Breast epithelium (tissue), 4 donors: Measurements from ENCODE around the gene SQSTM1. TPM values are rescaled to one million over a fixed set of nuclear protein-coding genes. Genes with fewer than 3 reads are reported as not detected.

Source experiments
- DNase-seq, 2 donors: peaks; one replicate each; pipeline ENCODE4 v3.0.0-alpha.2; 2019; ENCODE audit warnings: low spot score in 2 of 2
- H3K27ac ChIP-seq, 2 donors: fragments of 200-600 bp; sonication (generic) in 1 of 2; one replicate each; pipeline ENCODE4 v1.5.1; 2016 to 2019; ENCODE audit warnings: mild to moderate bottlenecking in 1 of 2
- H3K27me3 ChIP-seq, 2 donors: fragments of 200-600 bp; sonication (generic) in 1 of 2; one replicate each; pipeline versions ENCODE4 v1.5.1 to v1.6.0; 2017 to 2019; ENCODE audit warnings: control low read depth in 1 of 2, mild to moderate bottlenecking in 1 of 2
- H3K36me3 ChIP-seq: fragments of 200-600 bp; one replicate; pipeline ENCODE4 v1.5.1; 2019
- H3K4me1 ChIP-seq, 2 donors: fragments of 200-600 bp; sonication (generic); one replicate each; pipeline ENCODE4 v1.5.1; 2016 to 2019; ENCODE audit warnings: control low read depth in 1 of 2
- H3K4me3 ChIP-seq, 3 donors: fragments of 200-600 bp; sonication (generic); 1 replicate in 2 of 3; 2 replicates in 1 of 3; pipeline ENCODE4 v1.5.1; 2016 to 2019; ENCODE audit warnings: mild to moderate bottlenecking in 3 of 3, moderate library complexity in 2 of 3
- H3K9me3 ChIP-seq, 2 donors: fragments of 200-600 bp; sonication (generic) in 1 of 2; one replicate each; pipeline ENCODE4 v1.5.1; 2016 to 2019; ENCODE audit warnings: control low read depth in 1 of 2
- POLR2A ChIP-seq: fragments of 450-650 bp; IDR thresholded peaks from one replicate; pipeline ENCODE4 v1.6.1; 2016; ENCODE audit warnings: antibody characterized with exemption, mild to moderate bottlenecking, moderate library complexity
- POLR2AphosphoS5 ChIP-seq, 3 donors: sonication (generic); formaldehyde crosslinking; IDR thresholded peaks; one replicate each; pipeline ENCODE4 v1.6.1; 2017; ENCODE audit warnings: antibody characterized with exemption in 3 of 3
- intact Hi-C: fragments of 100-400 bp; cut with DNase I; formaldehyde crosslinking; loops from one replicate; pipeline ENCODE4 v1.15.1; 2023; ENCODE audit warnings: low total_unique reads
- total RNA-seq, 3 donors: library from RNA; depleted of rRNA; stranded (reverse); fragments of >200 nt; gene quantifications; one replicate each; pipeline ENCODE4 v1.1.0, GENCODE V29; 2016
- TF ChIP-seq, protein P1 (sequence below), 3 donors: fragments of 450-650 bp; IDR thresholded peaks; one replicate each; pipeline ENCODE4 v1.5.1; 2016 to 2017; ENCODE audit warnings: antibody characterized with exemption in 3 of 3, mild to moderate bottlenecking in 3 of 3, moderate library complexity in 3 of 3

Gene SQSTM1
- total RNA-seq, 3 donors from 2014 or later = 407 to 695 (median 462) TPM

DNA sequence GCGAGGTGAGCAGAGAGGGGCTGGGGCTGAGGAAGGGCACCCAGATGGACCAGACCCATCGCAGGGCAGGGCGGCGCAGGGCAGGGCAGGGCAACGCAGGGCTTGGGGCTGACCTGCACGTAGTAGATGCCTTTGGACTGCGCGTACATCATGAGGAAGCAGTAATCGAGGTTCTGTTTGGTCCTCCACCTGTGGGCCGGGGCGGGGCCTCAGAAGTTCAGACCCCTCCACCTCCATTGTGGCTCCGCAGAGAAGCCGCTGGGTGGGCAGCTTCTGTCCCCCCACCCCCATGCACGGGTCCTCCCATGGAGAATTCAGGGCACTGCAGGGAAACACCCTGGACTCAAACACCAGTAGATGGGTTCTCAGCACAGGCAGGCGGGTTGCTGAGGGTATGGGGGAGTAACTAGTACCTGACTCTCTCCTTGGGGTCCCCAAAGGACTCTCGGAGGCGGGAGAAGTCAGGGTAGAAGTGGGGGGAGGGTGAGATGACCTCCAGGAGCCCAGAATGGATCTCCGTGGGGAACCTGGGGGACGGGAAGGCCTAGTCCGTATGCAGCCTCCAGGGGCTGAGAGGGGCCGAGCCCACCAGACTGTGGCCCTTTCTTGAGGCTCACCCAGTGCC is 20.5 kb upstream of the SQSTM1 start:
- no peaks in the 10 kb centered on the region for H3K9me3 ChIP-seq
- no peak for DNase-seq
- H3K27ac ChIP-seq = no peak overlapping the region
- intact Hi-C loops = loop anchor here (5.0 kb wide), 1 partner anchor 473 kb away; no protein-coding TSS in a partner anchor
- H3K4me1 ChIP-seq = peaks cover 7 to 31% of the 10 kb centered on the region in 2 donors
- H3K27me3 ChIP-seq = no peaks in the 10 kb centered on the region
- no peak overlapping the region for H3K4me3 ChIP-seq
- H3K36me3 ChIP-seq = peaks cover 10% of the 10 kb centered on the region
- TF ChIP-seq POLR2AphosphoS5 (IDR thresholded peaks at IDR 0.05) = no peak
- TF ChIP-seq, protein P1, sequence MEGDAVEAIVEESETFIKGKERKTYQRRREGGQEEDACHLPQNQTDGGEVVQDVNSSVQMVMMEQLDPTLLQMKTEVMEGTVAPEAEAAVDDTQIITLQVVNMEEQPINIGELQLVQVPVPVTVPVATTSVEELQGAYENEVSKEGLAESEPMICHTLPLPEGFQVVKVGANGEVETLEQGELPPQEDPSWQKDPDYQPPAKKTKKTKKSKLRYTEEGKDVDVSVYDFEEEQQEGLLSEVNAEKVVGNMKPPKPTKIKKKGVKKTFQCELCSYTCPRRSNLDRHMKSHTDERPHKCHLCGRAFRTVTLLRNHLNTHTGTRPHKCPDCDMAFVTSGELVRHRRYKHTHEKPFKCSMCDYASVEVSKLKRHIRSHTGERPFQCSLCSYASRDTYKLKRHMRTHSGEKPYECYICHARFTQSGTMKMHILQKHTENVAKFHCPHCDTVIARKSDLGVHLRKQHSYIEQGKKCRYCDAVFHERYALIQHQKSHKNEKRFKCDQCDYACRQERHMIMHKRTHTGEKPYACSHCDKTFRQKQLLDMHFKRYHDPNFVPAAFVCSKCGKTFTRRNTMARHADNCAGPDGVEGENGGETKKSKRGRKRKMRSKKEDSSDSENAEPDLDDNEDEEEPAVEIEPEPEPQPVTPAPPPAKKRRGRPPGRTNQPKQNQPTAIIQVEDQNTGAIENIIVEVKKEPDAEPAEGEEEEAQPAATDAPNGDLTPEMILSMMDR (IDR thresholded peaks at IDR 0.05) = no peak
- TF ChIP-seq POLR2A = no peak

DNA sequence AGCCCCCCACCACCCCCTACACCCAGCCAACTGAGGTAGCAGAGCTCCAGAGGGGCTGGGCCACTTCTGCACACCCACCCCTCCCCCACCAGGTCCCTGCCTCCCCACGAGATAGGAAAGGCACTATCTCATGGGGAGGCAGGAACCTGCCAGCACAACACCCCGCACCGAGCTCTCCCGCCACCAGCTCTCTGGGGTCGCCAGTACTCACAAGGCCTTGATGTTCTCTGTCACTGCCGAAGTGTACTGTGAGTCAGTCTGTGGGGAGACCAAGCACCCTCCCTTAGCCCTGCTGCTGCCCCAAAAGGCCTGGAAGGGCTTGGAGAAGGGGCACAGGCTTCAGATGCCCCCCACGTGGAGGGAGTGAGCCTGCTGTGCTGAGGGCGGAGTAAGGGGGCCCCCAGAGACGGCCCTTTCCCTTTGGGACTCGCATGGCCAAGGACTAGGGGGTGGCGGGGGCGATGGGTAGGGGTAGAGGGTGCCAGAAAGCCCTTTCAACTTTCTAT is 20.0 kb upstream of the SQSTM1 start:
- intact Hi-C loops = loop anchor here (5.0 kb wide), 1 partner anchor 473 kb away; no protein-coding TSS in a partner anchor
- peaks cover 9 to 31% of the 10 kb centered on the region in 2 donors for H3K4me1 ChIP-seq
- no peak overlapping the region for H3K27ac ChIP-seq
- DNase-seq = no peak
- H3K9me3 ChIP-seq = no peaks in the 10 kb centered on the region
- no peak for TF ChIP-seq POLR2AphosphoS5 (IDR thresholded peaks at IDR 0.05)
- no peak for TF ChIP-seq POLR2A
- TF ChIP-seq, protein P1 (IDR thresholded peaks at IDR 0.05) = no peak
- no peak overlapping the region for H3K4me3 ChIP-seq
- peaks cover 10% of the 10 kb centered on the region for H3K36me3 ChIP-seq
- H3K27me3 ChIP-seq = no peaks in the 10 kb centered on the region

DNA sequence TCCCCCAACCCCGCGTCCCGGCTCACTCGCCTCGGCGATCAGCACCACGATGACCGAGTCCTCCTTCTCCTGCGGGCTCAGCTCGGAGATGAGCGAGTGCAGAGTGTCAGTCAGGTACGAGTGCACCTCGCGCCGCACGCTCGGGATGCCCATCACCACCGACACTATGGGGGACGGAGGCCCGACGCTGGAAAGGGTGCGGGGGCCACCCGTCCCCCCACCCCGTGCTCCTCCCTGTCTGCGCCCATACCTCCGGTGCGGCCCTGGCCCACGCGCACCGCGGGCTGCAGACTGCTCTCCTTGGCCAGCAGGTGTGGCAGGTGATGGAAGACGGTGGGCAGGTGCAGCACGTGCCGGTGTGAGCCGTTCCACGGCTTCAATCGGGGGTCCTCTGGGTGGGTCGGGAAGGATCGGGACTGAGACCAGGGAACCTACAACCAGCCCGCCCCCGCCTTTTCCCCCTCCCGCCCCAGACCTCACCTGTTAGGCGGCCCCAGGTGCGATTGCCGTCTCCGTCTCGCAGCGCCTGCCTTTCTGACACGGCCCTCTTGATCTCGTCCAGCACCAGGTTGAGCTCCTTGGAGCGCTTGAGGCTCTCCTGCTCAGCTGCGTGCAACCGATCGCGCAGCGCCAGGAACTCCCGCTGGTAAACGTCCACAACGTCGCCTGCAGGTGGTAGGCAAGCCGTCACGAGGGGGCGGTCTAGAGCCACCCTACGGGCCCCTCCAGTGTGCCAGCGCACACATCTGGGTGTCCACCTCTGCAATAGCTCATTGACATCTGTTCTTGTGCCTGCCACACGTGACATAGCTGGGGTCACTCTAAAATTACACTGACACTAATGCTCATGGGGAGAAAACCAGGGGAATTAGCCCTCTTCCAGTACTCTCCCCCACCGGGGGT is 19.1 kb upstream of the SQSTM1 start:
- H3K27me3 ChIP-seq = no peaks in the 10 kb centered on the region
- intact Hi-C loops = loop anchor here (5.0 kb wide), 1 partner anchor 474 kb away; no protein-coding TSS in a partner anchor
- no peak for TF ChIP-seq POLR2AphosphoS5 (IDR thresholded peaks at IDR 0.05)
- TF ChIP-seq, protein P1 (IDR thresholded peaks at IDR 0.05) = peak in 1 of 3 donors; percentile 31
- H3K27ac ChIP-seq = no peak overlapping the region
- no peak overlapping the region for H3K4me3 ChIP-seq
- H3K9me3 ChIP-seq = no peaks in the 10 kb centered on the region
- H3K36me3 ChIP-seq = peaks cover 10% of the 10 kb centered on the region
- no peak for DNase-seq
- H3K4me1 ChIP-seq = peaks cover 9 to 31% of the 10 kb centered on the region in 2 donors

DNA sequence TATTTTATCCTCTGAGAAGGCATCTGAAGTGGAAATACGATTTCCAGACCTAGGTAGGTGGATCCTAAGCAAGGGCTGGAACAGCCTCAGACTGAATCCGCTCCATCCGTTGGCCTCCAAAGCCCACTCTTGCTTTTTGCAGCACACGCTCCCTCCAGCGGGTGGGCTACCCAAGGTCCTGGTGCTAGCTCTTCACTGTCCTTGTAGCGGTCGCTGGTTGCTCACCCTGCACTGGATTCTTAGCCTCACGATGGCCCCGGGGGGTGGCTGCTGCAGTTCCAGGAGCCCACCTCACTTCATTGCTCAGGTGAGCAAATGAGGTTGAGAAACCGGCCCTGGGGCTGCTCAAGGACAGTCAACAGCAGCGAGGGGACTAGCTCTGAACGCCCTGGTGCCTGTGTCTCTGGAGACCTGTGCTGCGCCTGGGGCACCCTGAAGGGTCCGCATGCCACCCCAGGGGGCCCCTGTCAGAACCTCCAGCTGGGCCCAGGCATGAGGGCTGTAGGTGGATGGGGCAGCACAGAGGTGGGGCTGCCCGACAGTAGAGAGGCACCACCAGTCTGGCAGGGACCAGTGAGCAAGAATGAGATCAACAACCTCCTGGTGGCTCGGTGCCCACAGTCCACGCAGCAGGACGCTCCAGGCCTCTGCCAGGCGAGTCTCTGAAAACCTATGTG is 18.4 kb upstream of the SQSTM1 start:
- Histone ChIP-seq H3K4me1 (peaks cover 9 to 31% of the 10 kb centered on the region in 2 donors), H3K36me3 (peaks cover 10% of the 10 kb centered on the region), H3K9me3 (no peaks in the 10 kb centered on the region), H3K27ac (peak overlapping the region; percentile 61 to 67), H3K27me3 (no peaks in the 10 kb centered on the region), H3K4me3 (no peak overlapping the region)
- intact Hi-C loops = loop anchor here (5.0 kb wide), 1 partner anchor 475 kb away; no protein-coding TSS in a partner anchor
- DNase-seq = no peak
- TF ChIP-seq, protein P1 (IDR thresholded peaks at IDR 0.05) = no peak
- no peak for TF ChIP-seq POLR2A
- TF ChIP-seq POLR2AphosphoS5 (IDR thresholded peaks at IDR 0.05) = no peak
